H1 (cell line): ENCODE results near the gene ADGRL3. TPM values are rescaled to one million over a fixed set of nuclear protein-coding genes. Genes with fewer than 3 reads are reported as not detected.
A peak's percentile ranks its signal among the peaks of the same experiment; 100 is the strongest.

ENCODE experiments used
- CTCF ChIA-PET: fragments of 300-600 bp; sonication (Branson Sonifier 250); formaldehyde crosslinking; loops from one replicate; lab custom pipeline; 2021; ENCODE audit not compliant: partially characterized antibody; lab: Charles Lee
- POLR2A ChIA-PET: fragments of 300-600 bp; sonication (Branson Sonifier 250); formaldehyde crosslinking; loops from one replicate; lab custom pipeline; 2021; ENCODE audit warnings: inconsistent platforms; ENCODE audit not compliant: partially characterized antibody; lab: Charles Lee
- DNase-seq, 2 experiments: peaks; one replicate each; pipeline versions ENCODE4 v3.0.0 to v3.0.0-alpha.2; 2010 to 2022; ENCODE audit warnings: low spot score in 2 of 2, low read depth in 1 of 2, mixed read lengths in 1 of 2
- FAIRE-seq: peaks from 2 replicates; lab custom pipeline; 2011; peaks lifted over from hg19 to GRCh38; lab: Jason Lieb, UNC
- H2AFZ ChIP-seq: 2 replicates; pipeline ENCODE4 v1.8.1; 2012; ENCODE audit warnings: low read length, inconsistent platforms
- H2AK5ac ChIP-seq: 2 replicates; pipeline ENCODE4 v1.6.1; 2013; ENCODE audit warnings: low read depth, low read length
- H2BK120ac ChIP-seq: replicated peaks from 2 replicates; pipeline ENCODE3; 2013; ENCODE audit warnings: low read depth, low read length, inconsistent platforms
- H2BK12ac ChIP-seq: 2 replicates; pipeline ENCODE4 v1.6.1; 2013; ENCODE audit warnings: low read depth, low read length
- H2BK15ac ChIP-seq: 2 replicates; pipeline ENCODE4 v1.6.1; 2013; ENCODE audit warnings: low read length
- H2BK20ac ChIP-seq: 2 replicates; pipeline ENCODE4 v1.6.1; 2013; ENCODE audit warnings: low read length
- H2BK5ac ChIP-seq: 2 replicates; pipeline ENCODE4 v1.6.1; 2013; ENCODE audit warnings: low read depth, low read length
- H3K14ac ChIP-seq: 2 replicates; pipeline ENCODE4 v1.6.1; 2013; ENCODE audit warnings: inconsistent platforms; ENCODE audit not compliant: insufficient read length
- H3K18ac ChIP-seq: 2 replicates; pipeline ENCODE4 v1.6.1; 2013; ENCODE audit warnings: low read length; ENCODE audit errors: extremely low read depth
- H3K23ac ChIP-seq: 2 replicates; pipeline ENCODE4 v1.6.1; 2013; ENCODE audit warnings: inconsistent platforms; ENCODE audit not compliant: insufficient read length
- H3K23me2 ChIP-seq: 2 replicates; pipeline ENCODE4 v1.6.1; 2013; ENCODE audit warnings: low read depth, low read length
- H3K27ac ChIP-seq: 2 replicates; pipeline ENCODE4 v1.6.1; 2011; ENCODE audit warnings: low read depth, low read length, inconsistent platforms
- H3K27me3 ChIP-seq, 4 experiments: replicated peaks in 1 of 4; 1 replicate in 1 of 4; 2 replicates in 3 of 4; pipeline versions ENCODE4 v1.6.1 to v1.8.1; 2011 to 2013; ENCODE audit warnings: low read length in 3 of 4, mild to moderate bottlenecking in 3 of 4, inconsistent platforms in 2 of 4, mixed read lengths in 2 of 4, moderate library complexity in 1 of 4; ENCODE audit not compliant: control insufficient read depth in 3 of 4, insufficient read depth in 3 of 4; ENCODE audit errors: extremely low read depth in 1 of 4
- H3K36me3 ChIP-seq, 4 experiments: 2 replicates each; pipeline versions ENCODE4 v1.6.1 to v1.8.1; 2011 to 2013; ENCODE audit warnings: mild to moderate bottlenecking in 4 of 4, low read length in 3 of 4, moderate library complexity in 2 of 4, control low read depth in 1 of 4, inconsistent platforms in 1 of 4; ENCODE audit not compliant: insufficient read depth in 4 of 4, control insufficient read depth in 2 of 4
- H3K4ac ChIP-seq: replicated peaks from 2 replicates; pipeline ENCODE3; 2013; ENCODE audit warnings: low read length, low read depth, mixed read lengths, inconsistent platforms; ENCODE audit not compliant: insufficient read length
- H3K4me1 ChIP-seq, 4 experiments: replicated peaks in 1 of 4; 1 replicate in 1 of 4; 2 replicates in 3 of 4; pipeline versions ENCODE4 v1.6.1 to v1.8.1; 2011 to 2013; ENCODE audit warnings: low read length in 3 of 4, inconsistent platforms in 2 of 4, mixed read lengths in 1 of 4; ENCODE audit not compliant: insufficient read depth in 4 of 4, control insufficient read depth in 3 of 4
- H3K4me2 ChIP-seq, 2 experiments: 2 replicates each; pipeline versions ENCODE4 v1.6.1 to v1.8.1; 2011 to 2013; ENCODE audit warnings: low read depth in 2 of 2, low read length in 2 of 2, control low read depth in 1 of 2, inconsistent platforms in 1 of 2, mild to moderate bottlenecking in 1 of 2; ENCODE audit not compliant: insufficient read depth in 1 of 2
- H3K4me3 ChIP-seq, 4 experiments: fragments of 200-600, 300-600 bp in 1 of 4; sonication (generic), shearing (Covaris generic), sonication (Bioruptor Twin) in 1 of 4; 2 replicates each; pipeline versions ENCODE4 v1.5.1 to v1.8.1; 2011 to 2016; ENCODE audit warnings: low read length in 4 of 4, low read depth in 3 of 4, control low read depth in 2 of 4, inconsistent platforms in 2 of 4, mild to moderate bottlenecking in 2 of 4, mixed read lengths in 1 of 4, moderate library complexity in 1 of 4; ENCODE audit not compliant: insufficient read depth in 2 of 4; ENCODE audit errors: extremely low read depth in 1 of 4
- H3K56ac ChIP-seq: replicated peaks from 2 replicates; pipeline ENCODE3; 2013; ENCODE audit warnings: low read depth, mild to moderate bottlenecking, mixed read lengths, low read length, inconsistent platforms; ENCODE audit not compliant: insufficient read length
- H3K79me1 ChIP-seq: 2 replicates; pipeline ENCODE4 v1.6.1; 2013; ENCODE audit warnings: low read depth, low read length, control low read depth
- H3K79me2 ChIP-seq, 2 experiments: 2 replicates each; pipeline versions ENCODE4 v1.6.1 to v1.8.1; 2012 to 2013; ENCODE audit warnings: low read length in 2 of 2, mild to moderate bottlenecking in 2 of 2, inconsistent platforms in 1 of 2; ENCODE audit not compliant: insufficient read depth in 2 of 2, control insufficient read depth in 1 of 2
- H3K9ac ChIP-seq, 4 experiments: replicated peaks in 1 of 4; 1 replicate in 1 of 4; 2 replicates in 3 of 4; pipeline versions ENCODE4 v1.6.1 to v1.8.1; 2011 to 2013; ENCODE audit warnings: low read depth in 3 of 4, low read length in 3 of 4, control low read depth in 2 of 4, mild to moderate bottlenecking in 2 of 4, moderate library complexity in 2 of 4, inconsistent platforms in 1 of 4; ENCODE audit errors: extremely low read depth in 1 of 4
- H3K9me3 ChIP-seq, 2 experiments: 2 replicates each; pipeline versions ENCODE4 v1.6.1 to v1.8.1; 2012 to 2013; ENCODE audit warnings: mild to moderate bottlenecking in 2 of 2, moderate library complexity in 2 of 2, control low read depth in 1 of 2, inconsistent platforms in 1 of 2, low read depth in 1 of 2, low read length in 1 of 2, mixed read lengths in 1 of 2; ENCODE audit not compliant: insufficient read depth in 2 of 2
- H4K20me1 ChIP-seq, 2 experiments: replicated peaks in 1 of 2; 2 replicates each; pipeline versions ENCODE3 to v1.8.1; 2011 to 2013; ENCODE audit warnings: inconsistent platforms in 2 of 2, low read length in 2 of 2, mild to moderate bottlenecking in 1 of 2; ENCODE audit not compliant: insufficient read depth in 2 of 2, control insufficient read depth in 1 of 2
- H4K5ac ChIP-seq: 2 replicates; pipeline ENCODE4 v1.6.1; 2013; ENCODE audit warnings: low read length, low read depth, mixed read lengths, inconsistent platforms; ENCODE audit not compliant: insufficient read length
- H4K8ac ChIP-seq: 2 replicates; pipeline ENCODE4 v1.8.0; 2013; ENCODE audit warnings: mild to moderate bottlenecking, moderate library complexity, low read length, inconsistent platforms; ENCODE audit not compliant: insufficient read depth; ENCODE audit errors: extremely low read depth
- H4K91ac ChIP-seq: replicated peaks from 2 replicates; pipeline ENCODE3; 2013; ENCODE audit warnings: low read length, mixed read lengths, inconsistent platforms; ENCODE audit not compliant: insufficient read length
- CBX8 ChIP-seq: fragments of 300-800, 300-1000 bp; sonication (generic); IDR thresholded peaks from 2 replicates; pipeline ENCODE4 v1.7.1; 2016; ENCODE audit warnings: low read depth, low read length, borderline replicate concordance
- CTCF ChIP-seq, 3 experiments: IDR thresholded peaks; 1 replicate in 2 of 3; 2 replicates in 1 of 3; pipeline versions ENCODE4 v1.5.1 to v1.6.1; 2011; ENCODE audit warnings: low read length in 3 of 3, mild to moderate bottlenecking in 3 of 3, inconsistent platforms in 2 of 3, low read depth in 1 of 3, moderate library complexity in 1 of 3; ENCODE audit not compliant: insufficient read depth in 1 of 3; ENCODE audit errors: control extremely low read depth in 1 of 3
- HDAC2 ChIP-seq, 2 experiments: fragments of 300-600 bp in 1 of 2; sonication (generic) in 1 of 2; IDR thresholded peaks; 2 replicates each; pipeline ENCODE4 v1.6.1; 2011 to 2012; ENCODE audit warnings: low read depth in 2 of 2, low read length in 2 of 2, mild to moderate bottlenecking in 2 of 2, moderate library complexity in 2 of 2, borderline replicate concordance in 1 of 2, inconsistent platforms in 1 of 2
- HDAC6 ChIP-seq: IDR thresholded peaks from one replicate; pipeline ENCODE4 v1.7.1; 2012; ENCODE audit warnings: low read depth, mild to moderate bottlenecking, inconsistent platforms, low read length, moderate library complexity
- POU5F1 ChIP-seq: IDR thresholded peaks from 2 replicates; pipeline ENCODE4 v1.6.1; 2011; ENCODE audit warnings: low read depth, mild to moderate bottlenecking, low read length, moderate library complexity
- SIN3A ChIP-seq, 2 experiments: IDR thresholded peaks in 1 of 2; conservative IDR thresholded peaks in 1 of 2; 2 replicates each; pipeline ENCODE4 v1.6.1; 2011 to 2012; ENCODE audit warnings: low read length in 2 of 2, improper control_type of control experiment in 1 of 2, low read depth in 1 of 2, mild to moderate bottlenecking in 1 of 2
- WGBS, 2 experiments: shearing (Covaris generic) in 1 of 2; methylation state at CpG; one replicate each; pipeline versions ENCODE4 v1.1.6 to v1.1.7; 2013 to 2015; ENCODE audit warnings: low lambda C conversion rate in 2 of 2, mixed read lengths in 2 of 2, inconsistent platforms in 1 of 2, low coverage in 1 of 2, missing lambda C conversion rate in 1 of 2; ENCODE audit not compliant: insufficient replicate concordance in 2 of 2, insufficient coverage in 1 of 2, insufficient read length in 1 of 2; ENCODE audit errors: extremely low coverage in 1 of 2, missing lambda C conversion rate in 1 of 2; 5-methylcytosine and 5-hydroxymethylcytosine counted together
- polyA plus RNA-seq, 7 experiments: library from polyadenylated mRNA; depleted of rRNA in 3 of 7; stranded (reverse) in 5 of 7; unstranded in 2 of 7; fragments of >200 nt in 5 of 7; fragments of 200-250 nt in 2 of 7; gene quantifications; 1 replicate in 5 of 7; 2 replicates in 1 of 7; 4 replicates in 1 of 7; pipeline versions ENCODE4 v1.2.1 to v1.2.3, GENCODE V29; 2011 to 2013; ENCODE audit warnings: missing spikeins in 2 of 7, mixed read lengths in 2 of 7
- total RNA-seq: library from RNA; stranded (reverse); fragmentation: NEBNext Ultra II Directional; extraction: Animal tissue kit (Norgen Biotek cat#: 25700); gene quantifications from 2 replicates; pipeline ENCODE4 v1.2.1, GENCODE V29; 2021
- TF ChIP-seq, protein P1 (sequence below): IDR thresholded peaks from 2 replicates; pipeline ENCODE4 v1.6.1; 2011; ENCODE audit warnings: low read depth, mild to moderate bottlenecking, low read length; ENCODE audit not compliant: insufficient read depth
- TF ChIP-seq, protein P2 (sequence below): IDR thresholded peaks from 2 replicates; pipeline ENCODE4 v1.6.1; 2011; ENCODE audit warnings: low read length, improper control_type of control experiment

ADGRL3 gene
- total and polyA plus RNA-seq, 2 of the 8 experiments (the other 6 are each of a cell fraction or from before 2014, with no cell fraction given): 6.6 to 13.0 TPM

DNA sequence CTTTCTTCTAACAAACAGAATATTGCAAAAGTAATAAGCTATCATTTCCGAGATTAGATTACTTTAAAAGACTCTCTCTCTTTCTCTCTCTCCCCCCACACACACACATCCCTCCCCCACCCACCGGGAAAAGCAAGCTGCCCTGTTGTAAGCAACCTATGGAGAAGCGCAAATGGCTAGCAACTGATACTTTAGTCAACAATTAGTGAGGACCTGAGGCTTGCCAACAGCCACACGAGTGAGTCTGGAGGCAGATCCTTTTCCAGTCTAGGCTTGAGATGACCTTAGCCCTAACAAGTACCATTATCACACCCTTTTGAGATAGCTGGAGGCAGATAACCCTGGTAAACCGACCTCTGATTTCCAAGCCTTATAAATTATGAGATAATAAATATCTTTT, 19.7 kb upstream of the ADGRL3 start:
- no peaks in the 10 kb centered on the region for H4K20me1 ChIP-seq
- peak overlapping the region; percentile 34; the same call in 1 of the 2 replicates for H2AFZ ChIP-seq
- H3K14ac ChIP-seq: no peak overlapping the region
- H3K27ac ChIP-seq: no peak overlapping the region
- no peak overlapping the region for H2BK15ac ChIP-seq
- ChIA-PET CTCF (no interaction called here), POLR2A (no interaction called here)
- H4K5ac ChIP-seq: no peak overlapping the region
- no peaks in the 10 kb centered on the region for H3K36me3 ChIP-seq
- H3K18ac ChIP-seq: no peak overlapping the region
- H3K4me2 ChIP-seq: no peak overlapping the region
- no peak overlapping the region for H3K4ac ChIP-seq
- H3K9me3 ChIP-seq: peaks cover 5 to 6% of the 10 kb centered on the region in 2 experiments; a peak in 3 of 4 replicates
- H2BK5ac ChIP-seq: no peak overlapping the region
- no peak overlapping the region for H3K4me3 ChIP-seq
- FAIRE-seq (no peak), DNase-seq (no peak)
- no peaks in the 10 kb centered on the region for H3K4me1 ChIP-seq
- 0 out of 2 replicates have a peak overlapping the region, but pooled peaks have one; percentile 9 for H2BK20ac ChIP-seq
- no peak overlapping the region for H2BK12ac ChIP-seq
- 66% methylated on average over 5 of the region's 5 CpGs; no CpG with 5 or more reads in 1 of the 2 experiments for WGBS, 2 experiments
- no peaks in the 10 kb centered on the region for H3K79me2 ChIP-seq
- no peak overlapping the region for H3K9ac ChIP-seq
- no peaks in the 10 kb centered on the region for H3K23me2 ChIP-seq
- H3K27me3 ChIP-seq: no peaks in the 10 kb centered on the region
- no peak overlapping the region for H4K91ac ChIP-seq
- no peak overlapping the region for H2BK120ac ChIP-seq
- no peak overlapping the region for H3K56ac ChIP-seq
- H4K8ac ChIP-seq: no peak overlapping the region
- no peak overlapping the region for H2AK5ac ChIP-seq
- H3K79me1 ChIP-seq: no peaks in the 10 kb centered on the region
- no peak overlapping the region for H3K23ac ChIP-seq
- TF ChIP-seq SIN3A (conservative IDR thresholded peaks at IDR 0.05 in 1 of 2, IDR thresholded peaks at IDR 0.05 in 1 of 2; ENCODE audit: low read depth in 1 of 2, low read length in 2 of 2) (no peak), POU5F1 (no peak), CBX8 (no peak), HDAC2 (IDR thresholded peaks at IDR 0.05; ENCODE audit: borderline replicate concordance in 1 of 2, low read depth in 2 of 2, low read length in 2 of 2) (no peak), HDAC6 (no peak), CTCF (IDR thresholded peaks at IDR 0.05; ENCODE audit: control extremely low read depth in 1 of 3, insufficient read depth in 1 of 3, low read depth in 1 of 3, low read length in 3 of 3) (no peak)
- TF ChIP-seq, protein P1, sequence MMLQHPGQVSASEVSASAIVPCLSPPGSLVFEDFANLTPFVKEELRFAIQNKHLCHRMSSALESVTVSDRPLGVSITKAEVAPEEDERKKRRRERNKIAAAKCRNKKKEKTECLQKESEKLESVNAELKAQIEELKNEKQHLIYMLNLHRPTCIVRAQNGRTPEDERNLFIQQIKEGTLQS: no peak
- TF ChIP-seq, protein P2, sequence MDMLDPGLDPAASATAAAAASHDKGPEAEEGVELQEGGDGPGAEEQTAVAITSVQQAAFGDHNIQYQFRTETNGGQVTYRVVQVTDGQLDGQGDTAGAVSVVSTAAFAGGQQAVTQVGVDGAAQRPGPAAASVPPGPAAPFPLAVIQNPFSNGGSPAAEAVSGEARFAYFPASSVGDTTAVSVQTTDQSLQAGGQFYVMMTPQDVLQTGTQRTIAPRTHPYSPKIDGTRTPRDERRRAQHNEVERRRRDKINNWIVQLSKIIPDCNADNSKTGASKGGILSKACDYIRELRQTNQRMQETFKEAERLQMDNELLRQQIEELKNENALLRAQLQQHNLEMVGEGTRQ: no peak
